HepG2 (cell line): Measurements from ENCODE around the gene TXNDC11. TPM values are rescaled to one million over a fixed set of nuclear protein-coding genes. Genes with fewer than 3 reads are reported as not detected.

ENCODE experiments used
- ATAC-seq: fragments of 200-7000 bp; cut with Tn5 transposase; 3 replicates; pipeline ENCODE4 v1.9.1; 2020; ENCODE audit warnings: mild to moderate bottlenecking, moderate library complexity
- BruUV-seq: library from RNA; stranded (reverse); fragments of 400-500 nt; replicated peaks from 2 replicates; lab custom pipeline; 2021; lab: Mats Ljungman, UMichigan
- CTCF ChIA-PET: fragments of 300-600 bp; formaldehyde crosslinking; extraction: SDS; loops from one replicate; lab custom pipeline; 2021; ENCODE audit warnings: low total read pairs, inconsistent platforms, low intra/inter-chr PET ratio; lab: Yijun Ruan, JAX
- POLR2A ChIA-PET: fragments of 350-600 bp; sonication (Branson Sonifier 250); formaldehyde crosslinking; loops from one replicate; lab custom pipeline; 2020; ENCODE audit warnings: antibody characterized with exemption, inconsistent platforms; lab: Yijun Ruan, JAX
- DNase-seq: peaks from one replicate; pipeline ENCODE4 v3.0.0-alpha.2; 2015; ENCODE audit warnings: low spot score
- FAIRE-seq: peaks from 3 replicates; lab custom pipeline; 2011; peaks lifted over from hg19 to GRCh38; lab: Jason Lieb, UNC
- H2AFZ ChIP-seq: one replicate; pipeline ENCODE4 v1.6.1; 2011; ENCODE audit warnings: low read length, inconsistent platforms
- H3K27ac ChIP-seq: fragments of 300-600 bp; 3 replicates; pipeline ENCODE4 v1.8.0; 2011; ENCODE audit warnings: mixed run types, mild to moderate bottlenecking, mixed read lengths, low read length, inconsistent platforms; ENCODE audit not compliant: insufficient read depth; ENCODE audit errors: extremely low read length
- H3K27me3 ChIP-seq, 2 experiments: fragments of 200-600 bp in 1 of 2; 2 replicates in 1 of 2; 3 replicates in 1 of 2; pipeline versions ENCODE4 v1.6.0 to v1.8.0; 2011; ENCODE audit warnings: low read length in 2 of 2, mild to moderate bottlenecking in 2 of 2, moderate library complexity in 2 of 2, inconsistent platforms in 1 of 2; ENCODE audit not compliant: insufficient read depth in 2 of 2, control insufficient read depth in 1 of 2
- H3K36me3 ChIP-seq, 2 experiments: fragments of 200-600 bp in 1 of 2; replicated peaks in 1 of 2; 2 replicates in 1 of 2; 3 replicates in 1 of 2; pipeline versions ENCODE4 v1.5.1 to v1.8.0; 2011; ENCODE audit warnings: low read length in 2 of 2, inconsistent platforms in 1 of 2; ENCODE audit not compliant: insufficient read depth in 2 of 2, control insufficient read depth in 1 of 2
- H3K4me1 ChIP-seq: 2 replicates; pipeline ENCODE4 v1.5.1; 2012; ENCODE audit warnings: low read length, inconsistent platforms; ENCODE audit not compliant: insufficient read depth
- H3K4me2 ChIP-seq: 2 replicates; pipeline ENCODE4 v1.6.0; 2011; ENCODE audit warnings: low read depth, low read length, inconsistent platforms
- H3K4me3 ChIP-seq, 3 experiments: fragments of 200-600 bp in 1 of 3; sonication (generic), shearing (Covaris generic) in 1 of 3; replicated peaks in 1 of 3; 2 replicates each; pipeline ENCODE4 v1.5.1; 2011 to 2016; ENCODE audit warnings: low read length in 3 of 3, inconsistent platforms in 2 of 3, low read depth in 2 of 3, mild to moderate bottlenecking in 2 of 3, control low read depth in 1 of 3, mixed read lengths in 1 of 3; ENCODE audit not compliant: insufficient read depth in 1 of 3
- H3K79me2 ChIP-seq: one replicate; pipeline ENCODE4 v1.6.1; 2011; ENCODE audit warnings: low read length, inconsistent platforms; ENCODE audit not compliant: insufficient read depth
- H3K9ac ChIP-seq: 2 replicates; pipeline ENCODE4 v1.6.0; 2011; ENCODE audit warnings: mild to moderate bottlenecking, low read depth, low read length, inconsistent platforms; ENCODE audit not compliant: insufficient read depth
- H3K9me3 ChIP-seq: 2 replicates; pipeline ENCODE4 v1.5.1; 2012; ENCODE audit warnings: mild to moderate bottlenecking, low read length
- H4K20me1 ChIP-seq: 2 replicates; pipeline ENCODE4 v1.6.0; 2011; ENCODE audit warnings: inconsistent platforms, mild to moderate bottlenecking, low read length, moderate library complexity; ENCODE audit not compliant: insufficient read depth
- ATF7-NPFF ChIP-seq: sonication (generic); formaldehyde crosslinking; IDR thresholded peaks from 2 replicates; pipeline ENCODE4 v1.8.1; 2023; ENCODE audit warnings: mild to moderate bottlenecking, low read depth, missing genetic modification reagents, moderate library complexity
- CREM ChIP-seq, 2 experiments: sonication (generic) in 1 of 2; formaldehyde crosslinking in 1 of 2; IDR thresholded peaks; 2 replicates each; pipeline versions ENCODE4 v1.4.0 to v1.6.1; 2016 to 2020; ENCODE audit warnings: antibody characterized with exemption in 1 of 2, mild to moderate bottlenecking in 1 of 2, missing genetic modification reagents in 1 of 2
- HBP1 ChIP-seq: IDR thresholded peaks from 2 replicates; pipeline ENCODE4 v1.6.1; 2016; ENCODE audit warnings: low read depth, control low read depth
- HMG20A ChIP-seq: IDR thresholded peaks from 2 replicates; pipeline ENCODE4 v1.6.1; 2016; ENCODE audit warnings: borderline replicate concordance
- NFIC ChIP-seq: IDR thresholded peaks from 2 replicates; pipeline ENCODE4 v1.6.1; 2012; ENCODE audit warnings: mild to moderate bottlenecking, low read length, inconsistent platforms
- PLRG1 ChIP-seq: fragments of 450-650 bp; conservative IDR thresholded peaks from 2 replicates; pipeline ENCODE4 v1.6.1; 2016
- RXRA ChIP-seq: sonication (generic); formaldehyde crosslinking; IDR thresholded peaks from 2 replicates; pipeline ENCODE4 v1.5.1; 2020; ENCODE audit warnings: missing genetic modification reagents
- SMC3 ChIP-seq: IDR thresholded peaks from 2 replicates; pipeline ENCODE4 v1.6.1; 2011; ENCODE audit warnings: low read length, improper control_type of control experiment
- TCF7 ChIP-seq: sonication (generic); IDR thresholded peaks from 2 replicates; pipeline ENCODE4 v1.6.1; 2016; ENCODE audit warnings: antibody characterized with exemption, low read depth
- TFDP2 ChIP-seq: sonication (generic); formaldehyde crosslinking; IDR thresholded peaks from 2 replicates; pipeline ENCODE4 v1.4.0; 2020; ENCODE audit warnings: missing genetic modification reagents
- U2AF2 ChIP-seq: fragments of 200-400 bp; formaldehyde crosslinking; IDR thresholded peaks from 2 replicates; pipeline ENCODE4 v1.6.1; 2017; ENCODE audit warnings: low read depth, mild to moderate bottlenecking, low read length
- XRCC5 ChIP-seq: fragments of 200-400 bp; formaldehyde crosslinking; optimal IDR thresholded peaks from 2 replicates; pipeline ENCODE3; 2017; ENCODE audit warnings: mild to moderate bottlenecking, low read length
- ZNF567 ChIP-seq: sonication (generic); formaldehyde crosslinking; IDR thresholded peaks from 2 replicates; pipeline ENCODE4 v1.8.1; 2023; ENCODE audit warnings: mild to moderate bottlenecking, missing genetic modification reagents, borderline replicate concordance
- ZNF674 ChIP-seq: sonication (generic); formaldehyde crosslinking; IDR thresholded peaks from 2 replicates; pipeline ENCODE4 v1.5.0; 2020; ENCODE audit warnings: low read depth, mild to moderate bottlenecking, missing genetic modification reagents
- ZNF7 ChIP-seq: IDR thresholded peaks from 2 replicates; pipeline ENCODE4 v1.6.1; 2016; ENCODE audit warnings: missing biosample characterization, missing genetic modification reagents
- WGBS: methylation state at CpG from one replicate; pipeline ENCODE4 v1.1.6; 2017; ENCODE audit warnings: low lambda C conversion rate; 5-methylcytosine and 5-hydroxymethylcytosine counted together
- in situ Hi-C: cut with HindIII; loops from 2 replicates; pipeline ENCODE4 v1.10.0; 2017; ENCODE audit warnings: low pct_unique_long_range_greater_than_20kb; ENCODE audit not compliant: extremely low pct_ligation_motif_present
- intact Hi-C: fragments of 100-400 bp; cut with micrococcal nuclease; formaldehyde crosslinking; loops from one replicate; pipeline ENCODE4 v1.10.0; 2022; ENCODE audit not compliant: unreplicated experiment
- polyA plus RNA-seq, 8 experiments: library from polyadenylated mRNA; depleted of rRNA in 3 of 8; stranded (reverse) in 7 of 8; unstranded in 1 of 8; fragments of >200 nt; fragmentation: Illumina TruSeq in 4 of 8; extraction: Trizol in 4 of 8; gene quantifications; 2 replicates each; pipeline versions ENCODE4 v1.2.1 to v1.2.3, GENCODE V29; 2011 to 2016; ENCODE audit warnings: low read depth in 4 of 8, missing spikeins in 1 of 8, mixed read lengths in 1 of 8; ENCODE audit not compliant: insufficient read depth in 1 of 8
- total RNA-seq, 5 experiments: library from RNA; depleted of rRNA; stranded (reverse); fragments of >200 nt; fragmentation: Illumina TruSeq; extraction: Trizol; gene quantifications; 2 replicates each; pipeline ENCODE4 v1.2.3, GENCODE V29; 2016; ENCODE audit warnings: low read depth in 1 of 5

TXNDC11 gene
- total and polyA plus RNA-seq, 2 of the 13 experiments (the other 11 are each of a cell fraction or from before 2014, with no cell fraction given) = 74.9 to 123 TPM

- Histone ChIP-seq H3K4me3 (no peak overlapping the region), H3K27me3 (no peaks in the 10 kb centered on the region), H3K4me1 (peaks cover 15% of the 10 kb centered on the region), H3K9ac (no peak overlapping the region), H2AFZ (no peak overlapping the region)
- ATAC-seq = no peak
- DNase-seq = no peak
- WGBS = 96% methylated on average over 6 of the region's 6 CpGs
- in situ Hi-C loops = no loop called here
- POLR2A ChIA-PET = no interaction called here
- no TSS peak for BruUV-seq
- TF ChIP-seq SMC3 (no peak), TFDP2 (CRISPR knock-in tag) (no peak)
- TF ChIP-seq, all 625 proteins: peak for 0
- Histone ChIP-seq H3K27ac (no peak overlapping the region), H3K4me2 (no peak overlapping the region), H3K79me2 (no peaks in the 10 kb centered on the region), H3K9me3 (no peaks in the 10 kb centered on the region), H3K36me3 (peaks cover 54 to 97% of the 10 kb centered on the region in 2 experiments), H4K20me1 (0 out of 2 replicates have a peak, but pooled peaks cover 9% of the 10 kb centered on the region)
- FAIRE-seq = no peak
- CTCF ChIA-PET = no interaction called here
- intact Hi-C loops = no loop called here
Measured at GRCh38 chr16:11686713-11687380, 55.8 kb downstream of the TXNDC11 start.

- Histone ChIP-seq H3K4me1 (peaks cover 14% of the 10 kb centered on the region), H3K9ac (no peak overlapping the region), H3K79me2 (no peaks in the 10 kb centered on the region)
- TF ChIP-seq ZNF7 (CRISPR knock-in tag) (no peak), ZNF567 (CRISPR knock-in tag) (no peak), PLRG1 (no peak), NFIC (no peak), RXRA (CRISPR knock-in tag) (no peak), ATF7-NPFF (CRISPR knock-in tag) (no peak), HBP1 (CRISPR knock-in tag) (no peak), XRCC5 (no peak), HMG20A (CRISPR knock-in tag) (no peak), ZNF674 (CRISPR knock-in tag) (no peak), U2AF2 (no peak), TCF7 (no peak), CREM (IDR thresholded peaks at IDR 0.05) (no peak), CREM (CRISPR knock-in tag; IDR thresholded peaks at IDR 0.05) (no peak)
- TF ChIP-seq, all 625 proteins: peak for 0
- no peak for ATAC-seq
- FAIRE-seq = no peak
- no peaks in the 10 kb centered on the region for H3K27me3 ChIP-seq
- CTCF ChIA-PET = no interaction called here
- H2AFZ ChIP-seq = no peak overlapping the region
- DNase-seq = no peak
- BruUV-seq = no TSS peak
- no peak overlapping the region for H3K4me2 ChIP-seq
- POLR2A ChIA-PET = no interaction called here
- no peak overlapping the region for H3K27ac ChIP-seq
- in situ Hi-C loops (no loop called here), intact Hi-C loops (no loop called here)
- peaks cover 9% of the 10 kb centered on the region; the same call in 1 of the 2 replicates for H4K20me1 ChIP-seq
- no peaks in the 10 kb centered on the region for H3K9me3 ChIP-seq
- WGBS = 97% methylated on average over 9 of the region's 9 CpGs
- H3K4me3 ChIP-seq = no peak overlapping the region
- H3K36me3 ChIP-seq = peaks cover 53 to 97% of the 10 kb centered on the region in 2 experiments
Measured at GRCh38 chr16:11685844-11686618, 56.6 kb downstream of the TXNDC11 start.
